ENCODE results near the gene EEF1E1.

The EEF1E1 gene

DNA sequence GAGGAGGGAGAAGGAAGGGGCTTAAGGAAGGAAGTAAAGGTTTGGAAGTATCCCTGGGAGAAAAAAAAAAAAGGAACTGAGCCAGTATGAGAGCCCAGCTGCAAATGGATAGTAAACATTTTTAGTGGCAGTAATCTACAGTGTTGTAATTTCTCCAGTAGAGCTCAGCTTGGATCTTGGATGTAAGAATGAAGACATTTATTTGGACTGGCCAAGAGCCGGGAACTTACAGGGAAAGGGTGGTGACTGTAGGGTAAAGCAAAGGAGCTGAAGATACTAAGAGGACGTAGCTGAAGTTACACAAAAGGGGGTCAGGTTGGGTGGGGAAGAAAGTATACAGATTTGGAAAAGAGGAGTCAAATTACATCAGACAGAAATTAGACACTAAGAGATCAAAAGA is 13.5 kb downstream of the EEF1E1 start:
- in situ Hi-C loops (cut with HindIII; ENCODE audit: low sequenced_read_pairs) = no loop called here

DNA sequence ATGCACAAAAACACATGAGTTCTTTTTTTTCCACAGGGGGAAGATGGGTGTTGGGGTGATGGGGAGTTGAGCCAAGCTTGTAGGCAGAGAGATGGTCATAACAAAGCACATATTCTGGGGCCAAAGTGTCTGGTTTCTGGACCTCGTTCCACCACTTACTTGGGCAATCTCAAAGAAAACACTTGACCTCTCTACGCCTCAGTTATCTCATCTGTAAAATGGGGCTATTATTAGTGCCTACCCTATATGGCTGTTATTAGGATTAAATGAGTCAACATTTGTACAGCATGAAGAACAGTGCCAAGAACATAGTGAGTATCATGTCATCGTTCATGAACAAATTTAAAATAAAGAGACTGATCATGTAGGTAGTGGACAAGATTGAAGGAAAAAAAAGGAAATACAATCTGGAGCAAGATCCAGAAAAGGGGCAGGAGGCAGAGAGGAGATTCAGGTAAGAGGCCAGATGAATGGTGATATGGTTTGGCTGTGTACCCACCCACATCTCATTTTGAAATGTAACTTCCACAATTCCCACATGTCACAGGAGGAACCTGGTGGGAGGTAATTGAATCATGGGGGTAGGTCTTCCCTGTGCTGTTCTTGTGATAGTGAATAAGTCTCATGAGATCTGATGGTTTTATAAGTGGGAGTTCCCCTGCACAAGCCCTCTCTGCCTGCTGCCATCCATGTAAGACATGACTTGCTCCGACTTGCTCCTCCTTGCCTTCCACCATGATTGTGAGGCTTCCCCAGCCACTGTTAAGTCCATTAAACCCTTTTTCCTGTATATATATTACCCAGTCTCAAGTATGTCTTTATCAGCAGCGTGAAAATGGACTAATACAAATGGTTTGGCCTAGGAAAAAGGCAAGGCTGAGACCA is 14.2 kb downstream of the EEF1E1 start:
- in situ Hi-C loops (cut with HindIII; ENCODE audit: low sequenced_read_pairs) = no loop called here

DNA sequence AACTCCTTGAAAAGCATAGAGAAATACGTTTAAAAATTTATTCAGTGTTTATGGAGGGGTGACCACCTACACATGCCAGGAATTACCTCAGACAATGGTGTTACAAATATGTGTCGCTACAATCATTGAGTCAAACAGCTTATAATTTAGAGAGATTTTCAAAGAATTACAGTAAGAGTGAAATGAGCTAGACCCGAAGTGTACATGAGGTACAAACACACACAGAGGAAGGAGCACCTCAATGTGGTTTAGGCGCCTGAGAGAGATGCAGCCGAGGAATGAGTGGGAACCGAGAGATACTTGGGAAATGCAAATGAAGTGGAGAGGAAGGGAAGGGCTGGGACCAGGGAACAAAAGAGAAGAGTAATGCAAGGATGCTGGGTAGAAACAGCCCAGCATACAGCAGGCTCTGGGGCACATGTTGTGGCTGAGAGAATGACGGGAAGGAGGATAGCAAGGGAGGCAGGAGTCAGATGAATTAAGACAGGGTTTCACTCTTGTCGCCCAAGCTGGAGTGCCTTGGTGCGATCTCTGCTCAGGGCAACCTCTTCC is 15.5 kb downstream of the EEF1E1 start:
- in situ Hi-C loops (cut with HindIII; ENCODE audit: low sequenced_read_pairs) = no loop called here

DNA sequence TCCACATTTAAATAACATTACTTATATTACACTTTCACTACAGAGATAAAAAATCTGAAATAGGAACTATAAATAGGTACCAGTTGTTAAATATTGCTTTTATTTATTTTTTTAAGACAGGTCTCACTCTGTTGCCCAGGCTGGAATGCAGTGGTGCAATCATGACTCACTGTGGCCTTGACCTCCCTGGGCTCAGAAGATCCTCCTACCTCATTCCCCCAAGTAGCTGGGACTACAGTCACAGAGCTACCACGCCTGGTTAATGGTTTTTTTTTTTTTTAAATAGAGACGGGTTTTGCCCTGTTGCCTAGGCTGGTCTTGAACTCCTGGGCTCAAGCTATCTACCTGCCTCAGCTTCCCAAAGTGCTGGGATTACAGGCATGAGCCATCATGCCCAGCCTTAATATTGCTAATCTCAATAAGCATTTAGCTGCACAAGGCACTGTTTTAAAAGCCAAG is 17.3 kb downstream of the EEF1E1 start:
- in situ Hi-C loops (cut with HindIII; ENCODE audit: low sequenced_read_pairs) = no loop called here

DNA sequence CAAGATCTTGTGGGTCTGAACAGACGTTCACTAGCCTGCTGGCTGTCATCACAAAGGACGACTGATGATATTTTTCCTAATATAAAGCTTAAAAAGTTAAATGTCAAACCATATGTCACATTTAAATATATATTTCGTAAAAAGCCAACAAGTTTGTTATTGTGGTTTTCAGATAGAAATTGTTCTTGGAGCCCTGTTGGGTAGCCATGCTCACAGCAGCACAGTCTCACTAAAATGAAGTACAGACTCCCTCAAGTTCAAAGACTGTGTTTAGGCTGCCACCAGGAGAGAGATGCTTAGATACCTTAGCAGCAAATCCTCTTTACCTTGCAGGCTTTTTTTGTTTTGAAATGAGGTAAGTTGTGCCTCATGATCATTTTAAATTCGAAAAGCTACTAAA is 17.8 kb downstream of the EEF1E1 start:
- in situ Hi-C loops (cut with HindIII; ENCODE audit: low sequenced_read_pairs) = no loop called here

DNA sequence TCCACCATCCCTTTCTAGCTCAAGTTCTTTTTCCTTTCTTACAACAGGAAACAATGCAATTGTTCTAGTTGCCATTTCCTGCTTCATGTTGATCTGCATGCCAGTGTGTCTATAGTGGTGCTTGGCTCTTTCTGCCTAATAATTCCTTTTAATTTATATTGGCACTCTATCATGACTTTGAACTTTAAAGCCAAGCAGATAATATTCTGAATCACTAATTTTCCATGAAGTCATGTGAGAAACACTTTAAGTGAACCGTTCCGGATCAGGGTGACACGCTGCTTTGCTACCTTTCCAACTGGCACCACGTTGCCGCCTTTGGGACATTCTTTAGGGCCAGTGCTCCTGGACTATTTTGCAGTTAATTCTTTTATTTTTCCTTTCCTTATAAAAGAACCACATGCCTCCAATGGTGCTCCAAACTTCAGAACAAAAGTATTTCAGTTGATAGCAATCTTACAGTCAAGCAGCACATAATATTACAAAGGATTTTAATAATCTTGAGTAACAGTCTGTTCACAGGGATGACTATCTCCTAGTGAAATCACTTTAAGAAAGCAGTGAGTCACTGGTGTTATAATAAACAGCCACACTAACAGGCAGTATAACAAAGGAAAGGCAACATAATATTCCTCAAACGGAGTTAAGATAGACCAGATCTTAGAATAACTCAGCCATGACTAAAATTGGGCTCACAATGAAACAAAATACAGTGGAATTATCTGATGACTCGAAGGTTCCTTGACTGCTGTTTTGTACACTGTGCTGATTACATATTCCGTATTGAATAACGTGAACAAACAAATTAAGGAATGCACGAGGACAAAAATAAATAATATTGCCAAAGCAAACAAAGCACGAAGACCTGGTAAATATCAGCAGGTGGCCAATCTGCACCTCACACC is 19.1 kb downstream of the EEF1E1 start:
- in situ Hi-C loops (cut with HindIII; ENCODE audit: low sequenced_read_pairs) = no loop called here

DNA sequence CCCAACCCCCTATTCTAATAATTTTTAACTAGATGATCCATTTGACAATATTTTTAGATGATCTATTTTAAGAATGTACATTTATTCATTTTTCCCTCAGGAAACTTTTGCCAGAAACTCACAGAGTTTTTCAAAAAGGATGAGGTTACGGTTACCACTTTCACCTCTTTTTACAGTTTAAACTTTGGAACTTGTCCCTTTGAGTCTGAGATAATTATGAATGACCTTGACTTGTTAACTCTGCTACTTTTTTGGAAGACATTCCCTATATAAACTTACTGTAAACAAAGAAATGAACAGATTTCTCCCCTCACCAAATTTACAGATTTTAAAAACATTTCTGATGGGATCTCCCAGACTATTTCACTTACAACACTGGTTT is 19.8 kb downstream of the EEF1E1 start:
- in situ Hi-C loops (cut with HindIII; ENCODE audit: low sequenced_read_pairs) = no loop called here

DNA sequence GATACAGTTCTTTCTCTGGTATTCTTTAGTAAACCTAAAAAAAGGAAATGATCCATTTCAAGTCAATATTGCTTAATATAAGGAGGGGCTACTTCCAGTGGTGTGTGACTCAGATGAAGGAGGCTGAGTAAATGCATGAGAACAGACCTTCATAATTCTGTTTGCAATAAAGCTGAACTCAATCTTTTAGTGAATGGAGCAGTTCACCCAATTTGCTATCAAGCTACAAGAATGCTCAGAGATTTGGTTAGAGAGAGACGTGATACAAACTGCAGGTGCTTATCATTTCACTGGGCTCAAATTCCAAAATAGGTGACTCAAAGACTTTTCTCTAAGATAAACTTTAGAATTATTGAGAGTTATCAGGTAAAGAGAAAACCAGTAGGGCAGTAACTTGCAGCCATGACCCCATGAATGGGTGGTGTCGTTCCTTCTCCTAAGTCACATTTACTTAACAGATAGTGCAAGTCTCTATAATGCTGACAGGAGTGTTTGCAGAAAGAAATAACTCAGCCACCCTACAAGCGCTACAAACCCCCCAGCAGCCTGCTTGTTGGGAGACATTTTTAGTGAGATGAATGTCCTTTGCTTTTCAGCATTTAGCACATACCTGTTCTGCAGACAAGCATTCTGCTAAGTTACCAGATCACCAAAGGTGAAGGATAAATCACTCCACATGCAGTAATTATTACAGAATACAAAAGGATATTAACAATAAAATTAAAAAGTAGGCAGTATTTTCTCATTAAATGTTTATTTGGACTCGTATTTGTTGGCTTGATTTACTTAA is 21.8 kb downstream of the EEF1E1 start:
- in situ Hi-C loops (cut with HindIII; ENCODE audit: low sequenced_read_pairs) = no loop called here

DNA sequence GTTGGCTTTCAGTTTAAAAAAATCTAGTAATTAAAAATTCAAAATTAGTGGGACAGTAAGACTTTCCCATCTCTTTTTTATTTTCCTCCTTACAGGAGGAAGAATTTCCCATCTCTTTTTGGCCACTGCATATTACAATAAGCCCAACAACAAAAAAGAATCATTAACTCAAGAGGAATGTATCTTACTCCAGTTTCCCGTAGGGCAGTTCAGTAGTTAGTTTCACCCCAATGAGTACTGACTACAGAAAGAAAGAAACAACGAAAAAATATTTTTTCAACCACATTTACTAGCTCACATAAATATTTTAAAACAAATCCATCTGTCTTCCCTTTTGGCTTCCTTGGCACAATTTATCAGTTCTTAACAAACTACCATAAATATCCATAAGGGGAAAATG is 23.2 kb downstream of the EEF1E1 start:
- in situ Hi-C loops (cut with HindIII; ENCODE audit: low sequenced_read_pairs) = no loop called here

DNA sequence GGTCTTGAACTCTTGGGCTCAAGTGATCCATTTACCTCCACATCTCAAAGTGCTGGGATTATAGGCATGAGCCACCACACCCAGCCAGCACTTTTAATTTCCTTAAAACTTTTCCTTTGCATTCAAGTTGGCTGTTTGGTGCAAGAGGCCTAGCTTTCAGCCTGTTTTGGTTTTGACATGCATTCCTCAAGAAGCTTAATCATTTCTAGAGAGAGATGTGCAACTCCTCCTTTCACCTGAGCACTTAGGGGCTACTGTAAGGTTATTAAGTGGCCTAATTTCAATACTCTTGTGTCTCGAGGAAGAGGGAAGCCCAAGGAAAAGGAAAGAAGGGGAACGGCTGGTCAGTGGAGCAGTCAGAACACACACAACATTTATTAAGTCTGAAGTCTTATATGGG is 24.4 kb downstream of the EEF1E1 start:
- in situ Hi-C loops (cut with HindIII; ENCODE audit: low sequenced_read_pairs) = no loop called here

DNA sequence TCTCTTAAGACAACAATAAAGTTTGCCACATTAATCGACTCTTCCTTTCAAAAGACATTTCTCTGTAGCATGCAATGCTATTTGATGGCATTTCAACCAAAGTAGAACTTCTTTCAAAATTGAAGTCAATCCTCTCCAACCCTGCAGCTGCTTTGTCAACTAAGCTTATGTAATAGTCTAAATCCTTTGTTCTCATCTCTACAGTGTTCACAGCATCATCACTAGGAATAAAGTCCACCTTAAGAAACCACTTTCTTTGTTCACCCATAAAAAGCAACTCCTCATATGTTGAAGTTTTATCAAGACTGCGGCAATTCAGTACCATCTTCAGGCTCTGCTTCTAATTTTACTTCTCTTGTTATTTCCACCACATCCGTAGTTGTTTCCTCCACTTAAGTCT is 26.6 kb downstream of the EEF1E1 start:
- in situ Hi-C loops (cut with HindIII; ENCODE audit: low sequenced_read_pairs) = no loop called here

DNA sequence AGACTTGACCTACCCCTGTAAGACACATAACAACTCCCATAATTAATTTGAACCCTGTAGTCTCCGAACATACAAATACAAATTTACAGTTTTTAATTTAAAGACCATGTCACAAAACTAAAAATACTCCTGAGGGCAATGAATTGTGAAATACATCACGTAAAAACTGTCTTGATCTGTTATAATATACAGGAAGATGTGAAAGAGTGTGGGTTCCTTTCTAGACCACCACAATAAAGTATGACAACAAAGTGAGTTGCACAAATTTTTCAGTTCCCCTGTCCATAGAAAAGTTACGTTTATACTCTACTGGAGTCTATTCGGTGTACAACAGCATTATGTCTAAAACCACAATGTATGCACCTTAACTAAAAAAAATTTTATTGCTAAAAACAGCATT is 27.2 kb downstream of the EEF1E1 start:
- in situ Hi-C loops (cut with HindIII; ENCODE audit: low sequenced_read_pairs) = no loop called here

DNA sequence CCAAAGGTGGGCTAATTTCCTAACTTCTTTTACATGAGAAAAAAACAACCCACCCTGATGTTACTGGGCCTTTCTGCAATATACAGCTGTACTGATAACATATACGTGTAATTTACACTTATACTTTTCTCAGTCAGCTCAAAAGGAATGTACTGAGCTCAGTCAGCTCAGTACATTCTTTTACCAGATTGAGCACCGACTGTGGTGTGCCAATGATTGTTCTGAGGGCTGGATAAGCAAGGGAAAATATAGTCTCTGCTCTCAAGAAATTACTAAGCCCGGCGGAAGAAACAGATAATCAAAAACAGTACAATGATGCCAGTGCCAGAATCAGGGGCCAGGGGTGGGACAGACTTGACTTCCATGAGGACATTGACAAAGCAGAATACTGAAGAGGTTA is 28.1 kb downstream of the EEF1E1 start:
- in situ Hi-C loops (cut with HindIII; ENCODE audit: low sequenced_read_pairs) = no loop called here

DNA sequence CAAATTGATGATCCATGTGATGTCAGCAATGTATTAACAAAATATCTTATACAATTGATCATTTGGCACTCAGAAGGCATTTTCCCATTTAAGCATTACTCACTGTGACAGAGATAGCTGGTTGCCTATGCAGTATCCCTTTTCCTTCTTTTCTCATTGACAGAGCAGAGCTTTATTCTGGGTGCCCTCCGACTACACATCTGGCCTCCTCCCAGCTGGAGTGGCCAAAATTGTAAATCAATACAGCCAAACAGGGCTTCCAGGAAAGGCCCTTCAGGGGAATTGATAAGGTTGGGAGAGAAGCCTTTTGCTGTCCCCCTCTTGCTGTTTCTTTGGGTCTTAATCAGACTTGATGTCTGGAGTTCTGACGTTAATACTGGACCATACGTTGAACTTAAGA is 28.6 kb downstream of the EEF1E1 start:
- in situ Hi-C loops (cut with HindIII; ENCODE audit: low sequenced_read_pairs) = no loop called here

DNA sequence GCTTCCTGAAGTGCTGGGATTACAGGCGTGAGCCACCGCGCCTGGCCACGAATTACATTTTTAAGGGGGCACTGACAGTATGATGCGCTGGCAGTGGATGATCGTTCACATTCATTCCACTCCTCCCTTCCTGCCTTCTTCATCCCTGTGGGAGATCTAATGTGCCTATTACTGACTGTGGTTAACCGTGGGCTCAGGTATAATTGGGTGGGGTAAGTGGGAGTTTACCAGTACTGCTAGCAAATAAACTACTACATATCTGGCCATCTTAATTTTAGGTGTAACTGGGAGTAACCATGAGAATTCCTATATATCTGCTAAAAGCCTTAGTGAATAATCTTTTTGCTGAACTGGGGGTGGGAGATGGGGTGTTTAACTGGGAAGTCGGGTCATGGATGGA is 31.6 kb downstream of the EEF1E1 start:
- in situ Hi-C loops (cut with HindIII; ENCODE audit: low sequenced_read_pairs) = no loop called here

DNA sequence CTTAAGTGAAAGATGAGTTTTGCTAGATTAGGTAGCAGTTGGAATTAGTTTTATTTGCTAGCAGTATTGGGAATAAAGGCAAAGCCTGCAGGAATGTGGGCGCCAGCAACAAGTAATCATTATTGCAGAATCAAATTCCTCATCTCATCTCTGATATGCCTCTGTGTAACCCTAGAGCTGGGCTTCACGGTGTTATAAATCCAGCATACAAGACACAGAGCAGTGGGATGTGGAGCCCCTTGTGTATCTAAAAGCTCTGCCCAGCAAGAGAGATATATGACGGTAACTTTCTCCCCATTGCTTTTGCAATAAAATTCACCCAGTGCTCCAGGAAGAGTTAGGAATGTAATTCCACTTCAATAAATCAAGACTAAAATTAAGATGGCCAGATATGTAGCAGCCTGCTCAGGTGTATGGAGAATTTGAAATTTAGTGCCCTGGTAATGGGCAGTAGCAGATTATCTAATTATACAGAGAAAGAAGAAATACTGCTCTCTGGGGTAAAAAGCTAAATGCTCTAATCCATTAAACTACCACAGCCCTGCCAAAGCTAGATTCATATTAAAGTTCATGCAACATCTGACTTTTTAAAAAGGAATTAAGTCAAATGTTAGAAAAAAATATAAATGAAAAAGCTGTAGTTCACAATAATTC is 32.6 kb downstream of the EEF1E1 start:
- in situ Hi-C loops (cut with HindIII; ENCODE audit: low sequenced_read_pairs) = no loop called here

DNA sequence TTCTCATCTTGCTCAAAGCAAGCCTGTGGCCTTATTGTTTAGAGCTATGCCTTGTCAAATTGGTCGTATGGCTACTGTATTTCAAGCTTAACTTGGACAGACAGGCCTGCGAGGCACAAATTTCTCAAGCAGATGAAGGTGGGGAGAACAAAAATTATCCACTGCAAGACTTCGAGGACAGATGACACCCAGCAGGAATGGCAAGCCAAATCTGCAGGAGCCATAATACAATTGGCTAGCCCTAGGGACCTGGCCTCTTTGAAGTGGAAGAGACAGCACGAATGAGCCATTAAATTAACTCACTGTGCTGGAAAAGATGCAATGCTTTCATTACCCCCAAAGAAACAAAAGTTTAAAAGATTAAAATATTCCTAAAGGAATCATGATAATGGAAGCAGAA is 33.2 kb downstream of the EEF1E1 start:
- in situ Hi-C loops (cut with HindIII; ENCODE audit: low sequenced_read_pairs) = no loop called here

DNA sequence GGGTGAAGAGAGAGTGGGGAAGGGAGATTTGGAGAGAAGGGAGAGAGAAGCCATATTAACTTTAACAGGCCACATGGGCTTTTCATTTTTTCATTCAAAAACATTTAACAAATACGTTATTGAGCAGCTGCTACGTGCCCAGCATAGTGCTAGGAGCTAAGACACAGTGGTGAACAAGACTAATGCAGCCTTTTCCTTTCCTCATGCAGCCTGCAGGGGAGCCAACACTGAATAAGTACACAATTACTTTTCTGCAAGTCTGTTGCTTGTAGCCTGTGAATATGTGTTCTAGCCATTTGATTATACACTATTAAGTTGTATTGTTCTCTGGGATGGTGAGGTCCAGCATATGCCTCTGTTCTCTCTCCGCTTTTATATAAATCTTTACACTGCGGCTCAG is 36.2 kb downstream of the EEF1E1 start:
- in situ Hi-C loops (cut with HindIII; ENCODE audit: low sequenced_read_pairs) = no loop called here

DNA sequence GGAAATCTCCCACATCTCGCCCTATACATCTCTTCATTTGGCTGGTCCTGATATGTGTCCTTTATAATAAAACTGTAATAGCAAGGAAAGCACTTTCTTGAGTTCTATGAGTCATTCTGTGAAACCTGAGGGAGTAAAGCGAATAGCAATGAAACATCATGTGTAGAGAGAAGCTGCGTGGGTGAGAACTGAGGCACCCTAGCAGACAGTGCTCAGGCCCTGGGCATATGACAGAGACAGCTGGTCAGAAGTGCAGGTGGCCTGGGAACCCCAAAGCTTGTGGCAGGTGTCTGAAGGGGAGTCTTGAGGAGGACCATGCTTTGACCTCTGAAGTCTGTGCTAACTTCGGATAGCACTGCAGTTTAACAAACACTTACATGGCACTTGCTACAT is 36.8 kb downstream of the EEF1E1 start:
- in situ Hi-C loops (cut with HindIII; ENCODE audit: low sequenced_read_pairs) = no loop called here
